GM23338 (cell line): ENCODE results near the gene SMC1A. TPM values are rescaled to one million over a fixed set of nuclear protein-coding genes. Genes with fewer than 3 reads are reported as not detected.

ENCODE experiments used
- microRNA-seq: library from miRNA; unstranded; fragments of <30 nt; microRNA quantifications from one replicate; pipeline ENCODE4, GENCODE V29; 2017
- polyA plus RNA-seq: library from polyadenylated mRNA; unstranded; fragments of >200 nt; fragmentation: Nextera tagmentation; extraction: Ambion mirVana; gene quantifications from 2 replicates; pipeline ENCODE4 v1.2.1, GENCODE V29; 2016
- small RNA-seq: library from RNA; depleted of rRNA; stranded (forward); fragments of <200 nt; gene quantifications from one replicate; pipeline ENCODE3, GENCODE V24; 2014; ENCODE audit warnings: low replicate concordance
- total RNA-seq: library from RNA; depleted of rRNA; stranded (reverse); fragments of >200 nt; shearing (Covaris generic); gene quantifications from 2 replicates; pipeline ENCODE4 v1.2.3, GENCODE V29; 2014; rRNA removed

The SMC1A gene
- total and polyA plus RNA-seq, 2 experiments from 2014 or later, result 63.3 to 69.0 TPM

Small RNAs within 50 kb of the gene (microRNA-seq; reads per million reads assigned to microRNA genes)
- gene MIR6857, result not detected

Small RNAs within 50 kb of the gene (small RNA-seq; reads per million reads assigned to genes)
- gene AC245102.2 (not detected), gene MIR6857 (not detected), gene RF00019 (not detected), gene VTRNA3-1P (not detected)

Other genes starting within 250 kb of the SMC1A start
- 139 and 173 TPM in 2 replicates for gene KDM5C, start 197.4 kb downstream of the SMC1A start, total RNA-seq
- 18.3 and 20.3 TPM in 2 replicates for gene KDM5C, start 197.4 kb downstream of the SMC1A start, polyA plus RNA-seq
- gene IQSEC2, start 141.1 kb downstream of the SMC1A start, total RNA-seq, result 81.6 and 92.2 TPM in 2 replicates
- gene IQSEC2, start 141.1 kb downstream of the SMC1A start, polyA plus RNA-seq, result 10.7 and 12.3 TPM in 2 replicates
- 0.39 and 0.45 TPM in 2 replicates for gene RIBC1, start 219 bp upstream of the SMC1A start, total RNA-seq
- 0.37 and 0.55 TPM in 2 replicates for gene RIBC1, start 219 bp upstream of the SMC1A start, polyA plus RNA-seq
- gene HSD17B10, start 11.7 kb upstream of the SMC1A start, total RNA-seq, result 78.1 and 78.9 TPM in 2 replicates
- 121 TPM in 2 replicates for gene HSD17B10, start 11.7 kb upstream of the SMC1A start, polyA plus RNA-seq